Glutamatergic neuron (in vitro differentiated cells): ENCODE data around the gene STK33. TPM values are rescaled to one million over a fixed set of nuclear protein-coding genes. Genes with fewer than 3 reads are reported as not detected.
A peak's percentile ranks its signal among the peaks of the same experiment; 100 is the strongest.

ENCODE experiments used
- DNase-seq: peaks from one replicate; pipeline ENCODE4 v3.0.0; 2022
- H3K27ac Mint-ChIP-seq: one replicate; pipeline ENCODE4 v1.8.0; 2020; ENCODE audit warnings: mild to moderate bottlenecking, mixed read lengths, inconsistent platforms; ENCODE audit not compliant: unreplicated experiment
- H3K27me3 Mint-ChIP-seq: one replicate; pipeline ENCODE4 v1.8.0; 2020; ENCODE audit warnings: mild to moderate bottlenecking, moderate library complexity, mixed read lengths, inconsistent platforms; ENCODE audit not compliant: unreplicated experiment
- H3K36me3 Mint-ChIP-seq: one replicate; pipeline ENCODE4 v1.8.0; 2020; ENCODE audit warnings: mild to moderate bottlenecking, mixed read lengths, inconsistent platforms; ENCODE audit not compliant: unreplicated experiment
- H3K4me1 Mint-ChIP-seq: one replicate; pipeline ENCODE4 v1.8.0; 2020; ENCODE audit warnings: mild to moderate bottlenecking, low read depth, mixed read lengths, inconsistent platforms; ENCODE audit not compliant: unreplicated experiment
- H3K4me3 Mint-ChIP-seq: one replicate; pipeline ENCODE4 v1.8.0; 2020; ENCODE audit warnings: mild to moderate bottlenecking, mixed read lengths, inconsistent platforms; ENCODE audit not compliant: unreplicated experiment
- H3K9me3 Mint-ChIP-seq: one replicate; pipeline ENCODE4 v1.8.0; 2020; ENCODE audit warnings: mild to moderate bottlenecking, moderate library complexity, mixed read lengths, inconsistent platforms; ENCODE audit not compliant: unreplicated experiment
- CTCF ChIP-seq: fragments of 200-600 bp; sonication (generic); IDR thresholded peaks from one replicate; pipeline ENCODE4 v1.5.0; 2021; ENCODE audit not compliant: partially characterized antibody, unreplicated experiment
- total RNA-seq: library from RNA; stranded (reverse); fragmentation: NEBNext Ultra II Directional; extraction: Animal tissue kit (Norgen Biotek cat#: 25700); gene quantifications from one replicate; pipeline ENCODE4 v1.2.1, GENCODE V29; 2021; ENCODE audit not compliant: unreplicated experiment

The STK33 gene
- total RNA-seq, 1 donor from 2014 or later, result 8.5 TPM

GRCh38 chr11:8369592-8370205, 224.3 kb downstream of the STK33 start:
- DNase-seq, result no peak
- H3K27ac Mint-ChIP-seq, result no peak overlapping the region
- no peaks in the 10 kb centered on the region for H3K36me3 Mint-ChIP-seq
- peaks cover 11% of the 10 kb centered on the region for H3K27me3 Mint-ChIP-seq
- H3K4me1 Mint-ChIP-seq, result peaks cover 18% of the 10 kb centered on the region
- no peak for TF ChIP-seq CTCF
- no peak overlapping the region for H3K4me3 Mint-ChIP-seq
- H3K9me3 Mint-ChIP-seq, result peaks cover 13% of the 10 kb centered on the region

DNA sequence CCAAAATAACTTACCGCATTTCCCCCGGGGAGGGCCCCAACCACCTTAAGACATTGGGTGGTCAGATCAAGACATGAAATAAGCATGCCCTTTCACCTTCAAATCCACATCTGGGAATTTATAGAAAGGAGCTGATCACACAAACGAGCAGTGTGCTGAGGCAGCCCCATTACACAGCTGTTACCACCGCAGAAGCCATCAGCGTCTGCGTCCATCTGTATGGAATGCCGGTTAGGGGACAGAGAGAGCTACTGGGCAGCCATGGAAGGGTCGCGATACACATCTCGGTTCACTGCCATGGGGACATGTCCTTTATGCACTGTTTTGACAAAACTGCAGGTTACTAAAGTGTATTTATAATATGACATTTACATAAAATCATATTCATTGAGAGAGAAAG, 225.3 kb downstream of the STK33 start:
- H3K4me3 Mint-ChIP-seq, result peak overlapping the region; percentile 23
- H3K9me3 Mint-ChIP-seq, result peaks cover 13% of the 10 kb centered on the region
- peaks cover 11% of the 10 kb centered on the region for H3K27me3 Mint-ChIP-seq
- H3K36me3 Mint-ChIP-seq, result no peaks in the 10 kb centered on the region
- peak; percentile 55 for DNase-seq
- H3K27ac Mint-ChIP-seq, result peak overlapping the region; percentile 62
- TF ChIP-seq CTCF, result no peak
- H3K4me1 Mint-ChIP-seq, result peaks cover 18% of the 10 kb centered on the region

DNA sequence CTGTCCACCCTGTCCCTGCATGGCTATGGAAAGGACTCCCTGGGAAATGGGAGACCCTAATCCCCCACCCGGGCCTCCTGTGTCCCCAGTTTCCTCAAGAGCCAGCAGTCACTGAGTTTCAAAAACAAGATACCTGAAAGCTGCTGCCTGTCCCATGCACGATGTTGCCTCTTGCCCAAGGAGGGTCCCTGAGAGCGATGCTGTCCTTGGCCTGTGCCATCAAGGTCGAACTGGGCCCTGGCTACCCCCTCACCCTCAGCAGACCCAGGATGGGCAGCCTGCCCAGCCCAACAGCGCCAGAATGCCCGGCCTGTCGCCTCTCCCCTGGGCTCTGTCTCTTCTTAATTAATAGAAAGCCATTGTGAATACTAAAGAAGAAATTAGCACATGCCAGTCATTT, 225.8 kb downstream of the STK33 start:
- no peak overlapping the region for H3K4me3 Mint-ChIP-seq
- H3K27ac Mint-ChIP-seq, result no peak overlapping the region
- peaks cover 11% of the 10 kb centered on the region for H3K27me3 Mint-ChIP-seq
- DNase-seq, result no peak
- no peaks in the 10 kb centered on the region for H3K36me3 Mint-ChIP-seq
- peaks cover 18% of the 10 kb centered on the region for H3K4me1 Mint-ChIP-seq
- peaks cover 13% of the 10 kb centered on the region for H3K9me3 Mint-ChIP-seq
- TF ChIP-seq CTCF, result no peak

GRCh38 chr11:8366316-8366715, 227.7 kb downstream of the STK33 start:
- no peak for TF ChIP-seq CTCF
- peaks cover 12% of the 10 kb centered on the region for H3K27me3 Mint-ChIP-seq
- no peak overlapping the region for H3K27ac Mint-ChIP-seq

DNA sequence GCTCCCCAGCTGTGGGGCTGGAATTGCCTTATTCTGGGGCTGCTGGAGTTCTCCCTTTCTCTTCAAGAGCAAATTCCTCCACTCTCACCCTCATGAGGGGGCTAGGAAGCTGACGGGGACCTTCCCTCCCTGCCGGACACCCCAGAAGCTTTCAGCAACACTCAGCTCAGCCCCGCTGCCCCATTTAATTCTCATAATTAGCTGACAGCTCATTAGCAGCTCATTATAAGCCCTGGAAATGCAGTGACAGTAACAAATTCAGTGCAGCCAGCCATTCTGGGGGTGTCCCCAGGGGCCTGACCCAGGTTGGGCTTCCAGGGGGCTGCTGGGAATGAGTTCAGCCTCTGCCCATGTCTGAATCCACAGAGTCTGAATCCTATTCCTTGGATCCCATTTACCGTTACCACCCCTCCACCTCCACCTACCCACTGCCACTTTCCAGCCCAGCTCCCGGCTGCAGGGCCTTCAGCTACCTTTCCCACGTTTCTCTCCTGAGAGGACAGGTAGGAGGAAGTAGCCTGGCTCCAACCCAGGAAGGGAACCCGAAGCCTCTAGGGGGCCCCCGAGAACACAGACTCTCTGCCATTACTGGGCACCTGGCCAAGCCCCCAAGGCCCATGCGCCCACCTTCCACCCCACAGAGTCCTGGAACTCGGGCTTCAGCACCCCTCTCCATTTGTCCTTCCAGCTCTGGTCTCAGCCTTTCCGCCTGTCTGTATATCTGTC, 228.6 kb downstream of the STK33 start:
- Mint-ChIP-seq H3K27ac (no peak overlapping the region), H3K4me3 (no peak overlapping the region), H3K9me3 (peaks cover 11% of the 10 kb centered on the region), H3K4me1 (peaks cover 18% of the 10 kb centered on the region), H3K27me3 (peaks cover 7% of the 10 kb centered on the region), H3K36me3 (no peaks in the 10 kb centered on the region)
- DNase-seq, result no peak
- TF ChIP-seq CTCF, result no peak

More at GRCh38 chr11:8366316-8366715, 227.7 kb downstream of the STK33 start:
- peaks cover 18% of the 10 kb centered on the region for H3K4me1 Mint-ChIP-seq
- no peak overlapping the region for H3K4me3 Mint-ChIP-seq
- H3K9me3 Mint-ChIP-seq, result peaks cover 13% of the 10 kb centered on the region
- no peak for DNase-seq
- H3K36me3 Mint-ChIP-seq, result no peaks in the 10 kb centered on the region
